Neural progenitor cell (in vitro differentiated cells): ENCODE measurements around the gene LBR.

Experiments
- EZH2 ChIP-seq: fragments of 200-600 bp; sonication (generic); IDR thresholded peaks from 2 replicates; pipeline ENCODE4 v1.6.1; 2017; ENCODE audit warnings: antibody characterized with exemption, mild to moderate bottlenecking, moderate library complexity
- EZH2phosphoT487 ChIP-seq: fragments of 200-600 bp; sonication (generic); IDR thresholded peaks from 2 replicates; pipeline ENCODE4 v1.6.1; 2017; ENCODE audit warnings: antibody characterized with exemption
- TF ChIP-seq, protein P1 (sequence below): fragments of 200-600 bp; sonication (generic); IDR thresholded peaks from 2 replicates; pipeline ENCODE4 v1.5.1; 2017; ENCODE audit warnings: antibody characterized with exemption, mild to moderate bottlenecking

DNA sequence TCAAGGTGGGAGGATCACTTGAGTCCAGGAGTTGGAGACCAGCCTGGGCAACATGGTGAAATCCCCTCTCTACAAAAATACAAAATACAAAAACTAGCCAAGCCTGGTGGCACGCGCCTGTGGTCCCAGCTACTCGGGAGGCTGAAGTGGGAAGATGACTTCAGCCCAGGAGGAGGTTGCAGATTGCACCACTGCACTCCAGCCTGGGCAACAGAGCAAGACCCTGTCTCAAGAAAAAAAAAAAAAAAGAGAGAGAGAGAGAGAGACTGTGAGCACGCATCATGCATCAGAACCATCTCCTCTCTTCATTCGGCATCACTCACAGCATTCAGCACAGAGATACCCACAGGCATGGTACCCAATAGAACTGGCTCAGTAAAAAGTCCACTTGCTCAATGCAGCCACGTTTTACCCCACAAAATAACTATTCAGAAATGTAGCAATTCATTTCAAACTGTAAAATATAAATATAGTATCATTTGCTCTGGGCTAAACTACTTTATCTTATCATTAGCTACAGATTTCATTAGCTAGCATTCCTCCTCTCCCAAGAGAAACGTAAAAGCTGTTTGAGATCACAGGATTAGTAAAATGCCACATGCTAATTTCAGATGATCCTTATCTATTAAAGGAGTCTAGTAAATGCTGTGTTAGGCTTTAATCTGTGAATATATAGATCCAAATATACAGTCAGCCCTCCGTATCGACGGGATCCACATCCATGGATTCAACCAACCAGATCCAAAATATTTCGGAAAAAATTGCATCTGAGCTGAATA, 11.7 kb downstream of the LBR start:
- TF ChIP-seq EZH2 (no peak), EZH2phosphoT487 (no peak)
- TF ChIP-seq, protein P1, sequence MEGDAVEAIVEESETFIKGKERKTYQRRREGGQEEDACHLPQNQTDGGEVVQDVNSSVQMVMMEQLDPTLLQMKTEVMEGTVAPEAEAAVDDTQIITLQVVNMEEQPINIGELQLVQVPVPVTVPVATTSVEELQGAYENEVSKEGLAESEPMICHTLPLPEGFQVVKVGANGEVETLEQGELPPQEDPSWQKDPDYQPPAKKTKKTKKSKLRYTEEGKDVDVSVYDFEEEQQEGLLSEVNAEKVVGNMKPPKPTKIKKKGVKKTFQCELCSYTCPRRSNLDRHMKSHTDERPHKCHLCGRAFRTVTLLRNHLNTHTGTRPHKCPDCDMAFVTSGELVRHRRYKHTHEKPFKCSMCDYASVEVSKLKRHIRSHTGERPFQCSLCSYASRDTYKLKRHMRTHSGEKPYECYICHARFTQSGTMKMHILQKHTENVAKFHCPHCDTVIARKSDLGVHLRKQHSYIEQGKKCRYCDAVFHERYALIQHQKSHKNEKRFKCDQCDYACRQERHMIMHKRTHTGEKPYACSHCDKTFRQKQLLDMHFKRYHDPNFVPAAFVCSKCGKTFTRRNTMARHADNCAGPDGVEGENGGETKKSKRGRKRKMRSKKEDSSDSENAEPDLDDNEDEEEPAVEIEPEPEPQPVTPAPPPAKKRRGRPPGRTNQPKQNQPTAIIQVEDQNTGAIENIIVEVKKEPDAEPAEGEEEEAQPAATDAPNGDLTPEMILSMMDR = no peak
